GM12878 (cell line): ENCODE results near the gene PRSS2. TPM values are rescaled to one million over a fixed set of nuclear protein-coding genes. Genes with fewer than 3 reads are reported as not detected.
A peak's percentile ranks its signal among the peaks of the same experiment; 100 is the strongest.

Source experiments
- EED ChIP-seq: sonication (generic); IDR thresholded peaks from 2 replicates; pipeline ENCODE4 v1.6.1; 2016; ENCODE audit warnings: antibody characterized with exemption, low read depth
- EGR1 ChIP-seq, 2 experiments: IDR thresholded peaks; 1 replicate in 1 of 2; 2 replicates in 1 of 2; pipeline ENCODE4 v1.6.1; 2011 to 2012; ENCODE audit warnings: low read depth in 2 of 2, low read length in 2 of 2, borderline replicate concordance in 1 of 2, mild to moderate bottlenecking in 1 of 2, moderate library complexity in 1 of 2
- GABPA ChIP-seq: IDR thresholded peaks from 2 replicates; pipeline ENCODE4 v1.6.1; 2014; ENCODE audit warnings: antibody characterized with exemption, low read depth, mild to moderate bottlenecking, inconsistent platforms
- HDAC6 ChIP-seq: fragments of 200-600 bp; sonication (generic); IDR thresholded peaks from one replicate; pipeline ENCODE4 v1.8.0; 2017; ENCODE audit warnings: antibody characterized with exemption; ENCODE audit not compliant: unreplicated experiment
- NBN ChIP-seq: fragments of 450-650 bp; IDR thresholded peaks from 2 replicates; pipeline ENCODE4 v1.6.1; 2016
- NR2F1 ChIP-seq: fragments of 450-650 bp; conservative IDR thresholded peaks from 2 replicates; pipeline ENCODE4 v1.6.1; 2017; ENCODE audit warnings: mild to moderate bottlenecking
- POLR2AphosphoS5 ChIP-seq: IDR thresholded peaks from 2 replicates; pipeline ENCODE4 v1.6.1; 2011; ENCODE audit warnings: mild to moderate bottlenecking, low read length, inconsistent platforms
- WRNIP1 ChIP-seq: IDR thresholded peaks from 2 replicates; pipeline ENCODE4 v1.6.1; 2011; ENCODE audit warnings: low read depth, low read length, improper control_type of control experiment, borderline replicate concordance
- polyA plus RNA-seq, 11 experiments: library from polyadenylated mRNA; depleted of rRNA in 4 of 11; unstranded in 6 of 11; stranded (reverse) in 5 of 11; fragments of >200 nt; fragmentation: Nextera tagmentation in 4 of 11; fragmentation: Illumina TruSeq in 1 of 11; extraction: Ambion mirVana in 4 of 11; extraction: Trizol in 1 of 11; gene quantifications; 1 replicate in 1 of 11; 2 replicates in 10 of 11; pipeline versions ENCODE4 v1.2.1 to v1.2.3, GENCODE V29; 2011 to 2016; ENCODE audit warnings: inconsistent platforms in 2 of 11, missing spikeins in 2 of 11, low read depth in 1 of 11
- total RNA-seq, 4 experiments: library from RNA; depleted of rRNA in 3 of 4; stranded (reverse); fragments of >200 nt in 3 of 4; fragmentation: Illumina TruSeq in 1 of 4; extraction: Trizol in 1 of 4; gene quantifications; 2 replicates each; pipeline versions ENCODE4 v1.2.1 to v1.2.3, GENCODE V29; 2013 to 2021
- TF ChIP-seq, protein P1 (sequence below): fragments of 450-650 bp; formaldehyde crosslinking; IDR thresholded peaks from 2 replicates; pipeline ENCODE4 v1.5.0; 2022; ENCODE audit warnings: mild to moderate bottlenecking, missing genetic modification characterization
- TF ChIP-seq, protein P2 (sequence below): IDR thresholded peaks from 2 replicates; pipeline ENCODE4 v1.6.1; 2011; ENCODE audit warnings: borderline replicate concordance, low read depth, mild to moderate bottlenecking, moderate library complexity, low read length; ENCODE audit not compliant: insufficient read depth, poor library complexity, severe bottlenecking
- TF ChIP-seq, protein P3 (sequence below): fragments of 450-650 bp; IDR thresholded peaks from 2 replicates; pipeline ENCODE4 v1.6.1; 2016; ENCODE audit warnings: mild to moderate bottlenecking
- TF ChIP-seq, protein P4 (sequence below): fragments of 450-650 bp; IDR thresholded peaks from 2 replicates; pipeline ENCODE4 v1.6.1; 2017; ENCODE audit warnings: borderline replicate concordance
- TF ChIP-seq, protein P5 (sequence below): fragments of 450-650 bp; formaldehyde crosslinking; IDR thresholded peaks from 2 replicates; pipeline ENCODE4 v1.4.0; 2022; ENCODE audit warnings: mild to moderate bottlenecking, moderate library complexity
- TF ChIP-seq, protein P6 (sequence below): fragments of 450-650 bp; IDR thresholded peaks from 2 replicates; pipeline ENCODE4 v1.6.1; 2017; ENCODE audit warnings: mild to moderate bottlenecking

The PRSS2 gene
- total and polyA plus RNA-seq, 10 of the 15 experiments (the other 5 are each of a cell fraction or from before 2014, with no cell fraction given), result 0.21 to 28.8 (median 0.41) TPM; not detected in 7

DNA sequence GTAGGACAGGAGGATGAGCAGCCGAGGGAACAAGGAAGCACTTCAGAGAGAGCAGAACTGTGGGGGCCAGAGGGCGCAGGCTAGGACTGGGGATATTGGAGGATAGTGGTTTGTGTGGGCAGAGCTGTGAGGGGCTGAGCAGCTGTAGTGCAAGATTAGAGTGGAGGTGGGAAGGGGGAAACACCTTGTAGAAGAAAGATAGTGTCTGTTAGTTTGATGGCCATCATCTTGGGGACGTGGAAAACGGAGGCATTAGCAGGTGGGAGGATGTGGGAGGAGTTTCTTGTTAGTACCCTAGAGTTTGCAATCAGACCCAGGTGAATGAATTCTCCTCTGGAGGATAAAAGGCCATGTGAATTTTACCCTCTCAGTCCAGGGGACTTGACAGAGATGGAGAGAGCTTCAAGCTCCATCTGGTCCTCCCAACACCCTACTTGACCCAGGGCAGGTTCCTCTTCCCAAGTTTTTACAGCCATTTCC is 34.0 kb downstream of the PRSS2 start (continued):
- TF ChIP-seq, protein P1, sequence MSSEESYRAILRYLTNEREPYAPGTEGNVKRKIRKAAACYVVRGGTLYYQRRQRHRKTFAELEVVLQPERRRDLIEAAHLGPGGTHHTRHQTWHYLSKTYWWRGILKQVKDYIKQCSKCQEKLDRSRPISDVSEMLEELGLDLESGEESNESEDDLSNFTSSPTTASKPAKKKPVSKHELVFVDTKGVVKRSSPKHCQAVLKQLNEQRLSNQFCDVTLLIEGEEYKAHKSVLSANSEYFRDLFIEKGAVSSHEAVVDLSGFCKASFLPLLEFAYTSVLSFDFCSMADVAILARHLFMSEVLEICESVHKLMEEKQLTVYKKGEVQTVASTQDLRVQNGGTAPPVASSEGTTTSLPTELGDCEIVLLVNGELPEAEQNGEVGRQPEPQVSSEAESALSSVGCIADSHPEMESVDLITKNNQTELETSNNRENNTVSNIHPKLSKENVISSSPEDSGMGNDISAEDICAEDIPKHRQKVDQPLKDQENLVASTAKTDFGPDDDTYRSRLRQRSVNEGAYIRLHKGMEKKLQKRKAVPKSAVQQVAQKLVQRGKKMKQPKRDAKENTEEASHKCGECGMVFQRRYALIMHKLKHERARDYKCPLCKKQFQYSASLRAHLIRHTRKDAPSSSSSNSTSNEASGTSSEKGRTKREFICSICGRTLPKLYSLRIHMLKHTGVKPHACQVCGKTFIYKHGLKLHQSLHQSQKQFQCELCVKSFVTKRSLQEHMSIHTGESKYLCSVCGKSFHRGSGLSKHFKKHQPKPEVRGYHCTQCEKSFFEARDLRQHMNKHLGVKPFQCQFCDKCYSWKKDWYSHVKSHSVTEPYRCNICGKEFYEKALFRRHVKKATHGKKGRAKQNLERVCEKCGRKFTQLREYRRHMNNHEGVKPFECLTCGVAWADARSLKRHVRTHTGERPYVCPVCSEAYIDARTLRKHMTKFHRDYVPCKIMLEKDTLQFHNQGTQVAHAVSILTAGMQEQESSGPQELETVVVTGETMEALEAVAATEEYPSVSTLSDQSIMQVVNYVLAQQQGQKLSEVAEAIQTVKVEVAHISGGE, result no peak
- TF ChIP-seq HDAC6 (no peak), NBN (peak; percentile 90), NR2F1 (peak; percentile 66), EGR1 (IDR thresholded peaks at IDR 0.05; ENCODE audit: borderline replicate concordance in 1 of 2, low read depth in 2 of 2, low read length in 2 of 2) (no peak; a peak in 1 of 3 replicates), GABPA (no peak), POLR2AphosphoS5 (no peak), EED (0 out of 2 replicates have a peak, but pooled peaks have one; percentile 44), WRNIP1 (no peak)
- TF ChIP-seq, protein P2, sequence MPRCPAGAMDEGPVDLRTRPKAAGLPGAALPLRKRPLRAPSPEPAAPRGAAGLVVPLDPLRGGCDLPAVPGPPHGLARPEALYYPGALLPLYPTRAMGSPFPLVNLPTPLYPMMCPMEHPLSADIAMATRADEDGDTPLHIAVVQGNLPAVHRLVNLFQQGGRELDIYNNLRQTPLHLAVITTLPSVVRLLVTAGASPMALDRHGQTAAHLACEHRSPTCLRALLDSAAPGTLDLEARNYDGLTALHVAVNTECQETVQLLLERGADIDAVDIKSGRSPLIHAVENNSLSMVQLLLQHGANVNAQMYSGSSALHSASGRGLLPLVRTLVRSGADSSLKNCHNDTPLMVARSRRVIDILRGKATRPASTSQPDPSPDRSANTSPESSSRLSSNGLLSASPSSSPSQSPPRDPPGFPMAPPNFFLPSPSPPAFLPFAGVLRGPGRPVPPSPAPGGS, result no peak
- TF ChIP-seq, protein P3, sequence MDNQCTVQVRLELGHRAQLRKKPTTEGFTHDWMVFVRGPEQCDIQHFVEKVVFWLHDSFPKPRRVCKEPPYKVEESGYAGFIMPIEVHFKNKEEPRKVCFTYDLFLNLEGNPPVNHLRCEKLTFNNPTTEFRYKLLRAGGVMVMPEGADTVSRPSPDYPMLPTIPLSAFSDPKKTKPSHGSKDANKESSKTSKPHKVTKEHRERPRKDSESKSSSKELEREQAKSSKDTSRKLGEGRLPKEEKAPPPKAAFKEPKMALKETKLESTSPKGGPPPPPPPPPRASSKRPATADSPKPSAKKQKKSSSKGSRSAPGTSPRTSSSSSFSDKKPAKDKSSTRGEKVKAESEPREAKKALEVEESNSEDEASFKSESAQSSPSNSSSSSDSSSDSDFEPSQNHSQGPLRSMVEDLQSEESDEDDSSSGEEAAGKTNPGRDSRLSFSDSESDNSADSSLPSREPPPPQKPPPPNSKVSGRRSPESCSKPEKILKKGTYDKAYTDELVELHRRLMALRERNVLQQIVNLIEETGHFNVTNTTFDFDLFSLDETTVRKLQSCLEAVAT, result peak; percentile 68
- TF ChIP-seq, protein P4, sequence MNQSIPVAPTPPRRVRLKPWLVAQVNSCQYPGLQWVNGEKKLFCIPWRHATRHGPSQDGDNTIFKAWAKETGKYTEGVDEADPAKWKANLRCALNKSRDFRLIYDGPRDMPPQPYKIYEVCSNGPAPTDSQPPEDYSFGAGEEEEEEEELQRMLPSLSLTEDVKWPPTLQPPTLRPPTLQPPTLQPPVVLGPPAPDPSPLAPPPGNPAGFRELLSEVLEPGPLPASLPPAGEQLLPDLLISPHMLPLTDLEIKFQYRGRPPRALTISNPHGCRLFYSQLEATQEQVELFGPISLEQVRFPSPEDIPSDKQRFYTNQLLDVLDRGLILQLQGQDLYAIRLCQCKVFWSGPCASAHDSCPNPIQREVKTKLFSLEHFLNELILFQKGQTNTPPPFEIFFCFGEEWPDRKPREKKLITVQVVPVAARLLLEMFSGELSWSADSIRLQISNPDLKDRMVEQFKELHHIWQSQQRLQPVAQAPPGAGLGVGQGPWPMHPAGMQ, result no peak
- TF ChIP-seq, protein P5, sequence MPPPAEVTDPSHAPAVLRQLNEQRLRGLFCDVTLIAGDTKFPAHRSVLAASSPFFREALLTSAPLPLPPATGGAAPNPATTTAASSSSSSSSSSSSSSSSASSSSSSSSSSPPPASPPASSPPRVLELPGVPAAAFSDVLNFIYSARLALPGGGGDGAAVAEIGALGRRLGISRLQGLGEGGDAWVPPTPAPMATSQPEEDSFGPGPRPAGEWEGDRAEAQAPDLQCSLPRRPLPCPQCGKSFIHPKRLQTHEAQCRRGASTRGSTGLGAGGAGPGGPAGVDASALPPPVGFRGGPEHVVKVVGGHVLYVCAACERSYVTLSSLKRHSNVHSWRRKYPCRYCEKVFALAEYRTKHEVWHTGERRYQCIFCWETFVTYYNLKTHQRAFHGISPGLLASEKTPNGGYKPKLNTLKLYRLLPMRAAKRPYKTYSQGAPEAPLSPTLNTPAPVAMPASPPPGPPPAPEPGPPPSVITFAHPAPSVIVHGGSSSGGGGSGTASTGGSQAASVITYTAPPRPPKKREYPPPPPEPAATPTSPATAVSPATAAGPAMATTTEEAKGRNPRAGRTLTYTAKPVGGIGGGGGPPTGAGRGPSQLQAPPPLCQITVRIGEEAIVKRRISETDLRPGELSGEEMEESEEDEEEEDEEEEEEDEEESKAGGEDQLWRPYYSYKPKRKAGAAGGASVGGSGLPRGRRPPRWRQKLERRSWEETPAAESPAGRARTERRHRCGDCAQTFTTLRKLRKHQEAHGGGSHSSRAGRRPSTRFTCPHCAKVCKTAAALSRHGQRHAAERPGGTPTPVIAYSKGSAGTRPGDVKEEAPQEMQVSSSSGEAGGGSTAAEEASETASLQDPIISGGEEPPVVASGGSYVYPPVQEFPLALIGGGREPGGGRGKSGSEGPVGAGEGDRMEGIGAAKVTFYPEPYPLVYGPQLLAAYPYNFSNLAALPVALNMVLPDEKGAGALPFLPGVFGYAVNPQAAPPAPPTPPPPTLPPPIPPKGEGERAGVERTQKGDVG, result no peak
- TF ChIP-seq, protein P6, sequence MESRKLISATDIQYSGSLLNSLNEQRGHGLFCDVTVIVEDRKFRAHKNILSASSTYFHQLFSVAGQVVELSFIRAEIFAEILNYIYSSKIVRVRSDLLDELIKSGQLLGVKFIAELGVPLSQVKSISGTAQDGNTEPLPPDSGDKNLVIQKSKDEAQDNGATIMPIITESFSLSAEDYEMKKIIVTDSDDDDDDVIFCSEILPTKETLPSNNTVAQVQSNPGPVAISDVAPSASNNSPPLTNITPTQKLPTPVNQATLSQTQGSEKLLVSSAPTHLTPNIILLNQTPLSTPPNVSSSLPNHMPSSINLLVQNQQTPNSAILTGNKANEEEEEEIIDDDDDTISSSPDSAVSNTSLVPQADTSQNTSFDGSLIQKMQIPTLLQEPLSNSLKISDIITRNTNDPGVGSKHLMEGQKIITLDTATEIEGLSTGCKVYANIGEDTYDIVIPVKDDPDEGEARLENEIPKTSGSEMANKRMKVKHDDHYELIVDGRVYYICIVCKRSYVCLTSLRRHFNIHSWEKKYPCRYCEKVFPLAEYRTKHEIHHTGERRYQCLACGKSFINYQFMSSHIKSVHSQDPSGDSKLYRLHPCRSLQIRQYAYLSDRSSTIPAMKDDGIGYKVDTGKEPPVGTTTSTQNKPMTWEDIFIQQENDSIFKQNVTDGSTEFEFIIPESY, result no peak
